Stimulated activated naive CD8-positive, alpha-beta T cell treated with anti-CD3 and anti-CD28 coated beads, Interleukin-15, Interleukin-2, amounts not matched to agents 100 ng/mL and 50 ng/mL, for 24 hours (primary cell): ENCODE measurements around the gene DZIP1.
"Not testable (repeated sequence)": the region's sequence is repeated elsewhere in the genome, so short reads cannot be mapped to it uniquely, and the experiment has no call there.

ENCODE experiments used
- H3K27ac Mint-ChIP-seq: one replicate; pipeline ENCODE4 v1.8.0; 2021; ENCODE audit warnings: mild to moderate bottlenecking, mixed read lengths
- H3K27me3 Mint-ChIP-seq: one replicate; pipeline ENCODE4 v1.8.0; 2021; ENCODE audit warnings: mixed read lengths
- H3K36me3 Mint-ChIP-seq: one replicate; pipeline ENCODE4 v1.8.0; 2021; ENCODE audit warnings: low read depth, mixed read lengths
- H3K4me1 Mint-ChIP-seq: one replicate; pipeline ENCODE4 v1.8.0; 2021; ENCODE audit warnings: low read depth, mixed read lengths
- H3K4me3 Mint-ChIP-seq: one replicate; pipeline ENCODE4 v1.8.0; 2021; ENCODE audit warnings: mild to moderate bottlenecking, mixed read lengths
- H3K9me3 Mint-ChIP-seq: one replicate; pipeline ENCODE4 v1.8.0; 2021; ENCODE audit warnings: mixed read lengths

The DZIP1 gene

GRCh38 chr13:95601216-95601615 is 43.3 kb downstream of the DZIP1 start:
- H3K36me3 Mint-ChIP-seq: no peaks in the 10 kb centered on the region
- no peak overlapping the region for H3K27ac Mint-ChIP-seq
- H3K9me3 Mint-ChIP-seq: no peaks in the 10 kb centered on the region
- no peaks in the 10 kb centered on the region for H3K4me1 Mint-ChIP-seq
- no peak overlapping the region for H3K4me3 Mint-ChIP-seq
- peaks cover 27% of the 10 kb centered on the region for H3K27me3 Mint-ChIP-seq

- Mint-ChIP-seq H3K4me3 (no peak overlapping the region), H3K27ac (no peak overlapping the region), H3K4me1 (no peaks in the 10 kb centered on the region), H3K36me3 (no peaks in the 10 kb centered on the region), H3K9me3 (no peaks in the 10 kb centered on the region), H3K27me3 (peaks cover 26% of the 10 kb centered on the region)
Observed at GRCh38 chr13:95596701-95597100, 47.8 kb downstream of the DZIP1 start.

GRCh38 chr13:95593462-95593861 is 51.0 kb downstream of the DZIP1 start:
- no peaks in the 10 kb centered on the region for H3K4me1 Mint-ChIP-seq
- no peak overlapping the region for H3K4me3 Mint-ChIP-seq
- no peaks in the 10 kb centered on the region for H3K36me3 Mint-ChIP-seq
- no peaks in the 10 kb centered on the region for H3K9me3 Mint-ChIP-seq
- H3K27me3 Mint-ChIP-seq: peaks cover 28% of the 10 kb centered on the region
- no peak overlapping the region for H3K27ac Mint-ChIP-seq

GRCh38 chr13:95588721-95589120 is 55.8 kb downstream of the DZIP1 start:
- no peaks in the 10 kb centered on the region for H3K4me1 Mint-ChIP-seq
- H3K9me3 Mint-ChIP-seq: no peaks in the 10 kb centered on the region
- no peaks in the 10 kb centered on the region for H3K36me3 Mint-ChIP-seq

GRCh38 chr13:95588134-95588533 is 56.4 kb downstream of the DZIP1 start:
- H3K27ac Mint-ChIP-seq: no peak overlapping the region
- no peak overlapping the region for H3K4me3 Mint-ChIP-seq
- H3K4me1 Mint-ChIP-seq: no peaks in the 10 kb centered on the region
- H3K36me3 Mint-ChIP-seq: no peaks in the 10 kb centered on the region
- H3K9me3 Mint-ChIP-seq: no peaks in the 10 kb centered on the region
- peaks cover 20% of the 10 kb centered on the region for H3K27me3 Mint-ChIP-seq

More at GRCh38 chr13:95588721-95589120, 55.8 kb downstream of the DZIP1 start:
- no peak overlapping the region for H3K27ac Mint-ChIP-seq
- H3K27me3 Mint-ChIP-seq: peaks cover 20% of the 10 kb centered on the region
- no peak overlapping the region for H3K4me3 Mint-ChIP-seq

- H3K27me3 Mint-ChIP-seq: peaks cover 6% of the 10 kb centered on the region
- no peaks in the 10 kb centered on the region for H3K9me3 Mint-ChIP-seq
- H3K27ac Mint-ChIP-seq: no peak overlapping the region
- no peaks in the 10 kb centered on the region for H3K36me3 Mint-ChIP-seq
- no peaks in the 10 kb centered on the region for H3K4me1 Mint-ChIP-seq
- H3K4me3 Mint-ChIP-seq: no peak overlapping the region
Observed at GRCh38 chr13:95585867-95586266, 58.6 kb downstream of the DZIP1 start.

GRCh38 chr13:95579303-95579702 is 65.2 kb downstream of the DZIP1 start:
- Mint-ChIP-seq H3K9me3 (no peaks in the 10 kb centered on the region), H3K27ac (no peak overlapping the region), H3K4me1 (no peaks in the 10 kb centered on the region), H3K4me3 (no peak overlapping the region), H3K36me3 (no peaks in the 10 kb centered on the region), H3K27me3 (peaks cover 3% of the 10 kb centered on the region)

- Mint-ChIP-seq H3K27ac (no peak overlapping the region), H3K36me3 (no peaks in the 10 kb centered on the region), H3K27me3 (peaks cover 20% of the 10 kb centered on the region), H3K4me3 (no peak overlapping the region), H3K4me1 (no peaks in the 10 kb centered on the region), H3K9me3 (no peaks in the 10 kb centered on the region)
Observed at GRCh38 chr13:95573221-95573620, 71.3 kb downstream of the DZIP1 start.

- no peak overlapping the region for H3K27ac Mint-ChIP-seq
- peaks cover 26% of the 10 kb centered on the region for H3K27me3 Mint-ChIP-seq
- no peaks in the 10 kb centered on the region for H3K9me3 Mint-ChIP-seq
Observed at GRCh38 chr13:95571941-95572340, 72.6 kb downstream of the DZIP1 start.

GRCh38 chr13:95570016-95570415 is 74.5 kb downstream of the DZIP1 start:
- Mint-ChIP-seq H3K27me3 (peaks cover 33% of the 10 kb centered on the region), H3K9me3 (no peaks in the 10 kb centered on the region), H3K4me1 (no peaks in the 10 kb centered on the region), H3K4me3 (no peak overlapping the region), H3K36me3 (no peaks in the 10 kb centered on the region), H3K27ac (no peak overlapping the region)

More at GRCh38 chr13:95571941-95572340, 72.6 kb downstream of the DZIP1 start:
- Mint-ChIP-seq H3K4me3 (no peak overlapping the region), H3K4me1 (no peaks in the 10 kb centered on the region), H3K36me3 (no peaks in the 10 kb centered on the region)

GRCh38 chr13:95568131-95568530 is 76.4 kb downstream of the DZIP1 start:
- no peaks in the 10 kb centered on the region for H3K9me3 Mint-ChIP-seq
- peaks cover 39% of the 10 kb centered on the region for H3K27me3 Mint-ChIP-seq
- no peaks in the 10 kb centered on the region for H3K4me1 Mint-ChIP-seq
- H3K27ac Mint-ChIP-seq: no peak overlapping the region
- no peaks in the 10 kb centered on the region for H3K36me3 Mint-ChIP-seq
- no peak overlapping the region for H3K4me3 Mint-ChIP-seq

GRCh38 chr13:95565758-95566157 is 78.7 kb downstream of the DZIP1 start:
- peaks cover 41% of the 10 kb centered on the region for H3K27me3 Mint-ChIP-seq
- H3K9me3 Mint-ChIP-seq, H3K4me3 Mint-ChIP-seq, H3K36me3 Mint-ChIP-seq, H3K27ac Mint-ChIP-seq, H3K4me1 Mint-ChIP-seq: not testable (repeated sequence)

- H3K4me3 Mint-ChIP-seq: no peak overlapping the region
- H3K9me3 Mint-ChIP-seq: no peaks in the 10 kb centered on the region
- no peaks in the 10 kb centered on the region for H3K4me1 Mint-ChIP-seq
- peaks cover 42% of the 10 kb centered on the region for H3K27me3 Mint-ChIP-seq
- no peaks in the 10 kb centered on the region for H3K36me3 Mint-ChIP-seq
- no peak overlapping the region for H3K27ac Mint-ChIP-seq
Observed at GRCh38 chr13:95564733-95565291, 79.7 kb downstream of the DZIP1 start.

- Mint-ChIP-seq H3K27ac (no peak overlapping the region), H3K36me3 (no peaks in the 10 kb centered on the region), H3K4me1 (no peaks in the 10 kb centered on the region), H3K9me3 (no peaks in the 10 kb centered on the region), H3K4me3 (no peak overlapping the region), H3K27me3 (peaks cover 42% of the 10 kb centered on the region)
Observed at GRCh38 chr13:95564091-95564490, 80.4 kb downstream of the DZIP1 start.

GRCh38 chr13:95560387-95560786 is 84.1 kb downstream of the DZIP1 start:
- H3K27ac Mint-ChIP-seq: no peak overlapping the region
- H3K9me3 Mint-ChIP-seq: no peaks in the 10 kb centered on the region
- no peaks in the 10 kb centered on the region for H3K4me1 Mint-ChIP-seq
- H3K4me3 Mint-ChIP-seq: no peak overlapping the region
- no peaks in the 10 kb centered on the region for H3K36me3 Mint-ChIP-seq
- peaks cover 39% of the 10 kb centered on the region for H3K27me3 Mint-ChIP-seq

- no peak overlapping the region for H3K27ac Mint-ChIP-seq
- peaks cover 45% of the 10 kb centered on the region for H3K27me3 Mint-ChIP-seq
- no peaks in the 10 kb centered on the region for H3K36me3 Mint-ChIP-seq
- no peaks in the 10 kb centered on the region for H3K4me1 Mint-ChIP-seq
- no peaks in the 10 kb centered on the region for H3K9me3 Mint-ChIP-seq
- H3K4me3 Mint-ChIP-seq: no peak overlapping the region
Observed at GRCh38 chr13:95559100-95559499, 85.4 kb downstream of the DZIP1 start.
